HepG2 (cell line): Measurements from ENCODE around the gene CYB5A. TPM values are rescaled to one million over a fixed set of nuclear protein-coding genes. Genes with fewer than 3 reads are reported as not detected.

ENCODE experiments used
- ARNT ChIP-seq: fragments of 450-650 bp; IDR thresholded peaks from 2 replicates; pipeline ENCODE4 v1.6.1; 2017
- BCL6 ChIP-seq: IDR thresholded peaks from 2 replicates; pipeline ENCODE4 v1.6.1; 2016; ENCODE audit warnings: missing genetic modification reagents, missing compliant biosample characterization
- CENPX ChIP-seq: sonication (generic); formaldehyde crosslinking; IDR thresholded peaks from 2 replicates; pipeline ENCODE4 v1.9.0; 2021; ENCODE audit warnings: mild to moderate bottlenecking, missing genetic modification reagents, moderate library complexity
- FIP1L1 ChIP-seq: fragments of 200-400 bp; formaldehyde crosslinking; IDR thresholded peaks from 2 replicates; pipeline ENCODE4 v1.6.1; 2018; ENCODE audit warnings: low read depth, mild to moderate bottlenecking, low read length, moderate library complexity, borderline replicate concordance; ENCODE audit not compliant: insufficient read depth
- FOXK2 ChIP-seq: fragments of 450-650 bp; IDR thresholded peaks from 2 replicates; pipeline ENCODE4 v1.6.1; 2016
- IRF2 ChIP-seq: IDR thresholded peaks from 2 replicates; pipeline ENCODE4 v1.6.1; 2018; ENCODE audit warnings: missing genetic modification reagents, missing compliant biosample characterization
- KLF11 ChIP-seq: IDR thresholded peaks from 2 replicates; pipeline ENCODE4 v1.6.1; 2016; ENCODE audit warnings: missing compliant biosample characterization
- MIER2 ChIP-seq: IDR thresholded peaks from 2 replicates; pipeline ENCODE4 v1.6.1; 2016; ENCODE audit warnings: missing biosample characterization, missing genetic modification reagents
- NKX3-1 ChIP-seq: sonication (generic); formaldehyde crosslinking; IDR thresholded peaks from 2 replicates; pipeline ENCODE4 v1.5.0; 2020; ENCODE audit warnings: missing genetic modification reagents
- NPAS2 ChIP-seq: sonication (generic); formaldehyde crosslinking; IDR thresholded peaks from 2 replicates; pipeline ENCODE4 v1.8.0; 2022; ENCODE audit warnings: mild to moderate bottlenecking, missing genetic modification reagents, borderline replicate concordance
- PHF21A ChIP-seq: sonication (generic); formaldehyde crosslinking; IDR thresholded peaks from 2 replicates; pipeline ENCODE4 v1.5.0; 2020; ENCODE audit warnings: mild to moderate bottlenecking, missing genetic modification reagents
- POGZ ChIP-seq: sonication (generic); formaldehyde crosslinking; IDR thresholded peaks from 2 replicates; pipeline ENCODE4 v1.4.0; 2020; ENCODE audit warnings: mild to moderate bottlenecking, missing genetic modification reagents
- RARG ChIP-seq: sonication (generic); formaldehyde crosslinking; IDR thresholded peaks from 2 replicates; pipeline ENCODE4 v1.4.0; 2020; ENCODE audit warnings: low read depth, mild to moderate bottlenecking, missing genetic modification reagents
- RBM22 ChIP-seq: fragments of 200-400 bp; formaldehyde crosslinking; optimal IDR thresholded peaks from 2 replicates; pipeline ENCODE3; 2017; ENCODE audit warnings: mild to moderate bottlenecking, low read length, moderate library complexity
- RXRB ChIP-seq: IDR thresholded peaks from 2 replicates; pipeline ENCODE4 v1.6.1; 2016; ENCODE audit warnings: borderline replicate concordance, missing genetic modification reagents, missing compliant biosample characterization
- SP5 ChIP-seq: IDR thresholded peaks from 2 replicates; pipeline ENCODE4 v1.6.1; 2016; ENCODE audit warnings: low read depth, borderline replicate concordance
- SRY ChIP-seq: sonication (generic); formaldehyde crosslinking; IDR thresholded peaks from 2 replicates; pipeline ENCODE4 v1.8.0; 2022; ENCODE audit warnings: mild to moderate bottlenecking, missing genetic modification reagents
- TBP ChIP-seq: sonication (generic); formaldehyde crosslinking; IDR thresholded peaks from 2 replicates; pipeline ENCODE4 v1.5.0; 2020; ENCODE audit warnings: missing genetic modification reagents
- TCF7L2 ChIP-seq: IDR thresholded peaks from 2 replicates; pipeline ENCODE4 v1.6.1; 2011; ENCODE audit warnings: mild to moderate bottlenecking, low read depth, low read length, moderate library complexity
- ZNF260 ChIP-seq: sonication (generic); formaldehyde crosslinking; IDR thresholded peaks from 2 replicates; pipeline ENCODE4 v1.4.0; 2020; ENCODE audit warnings: missing genetic modification reagents, low read depth, mild to moderate bottlenecking, borderline replicate concordance
- ZNF331 ChIP-seq: sonication (generic); formaldehyde crosslinking; IDR thresholded peaks from 2 replicates; pipeline ENCODE4 v1.4.0; 2020; ENCODE audit warnings: missing genetic modification reagents
- ZNF335 ChIP-seq: sonication (generic); formaldehyde crosslinking; IDR thresholded peaks from 2 replicates; pipeline ENCODE4 v1.4.0; 2020; ENCODE audit warnings: missing genetic modification reagents
- ZNF33A ChIP-seq: sonication (generic); formaldehyde crosslinking; IDR thresholded peaks from 2 replicates; pipeline ENCODE4 v1.5.1; 2020; ENCODE audit warnings: missing genetic modification reagents, mild to moderate bottlenecking, moderate library complexity, borderline replicate concordance
- ZNF34 ChIP-seq: sonication (generic); formaldehyde crosslinking; IDR thresholded peaks from 2 replicates; pipeline ENCODE4 v1.4.0; 2020; ENCODE audit warnings: mild to moderate bottlenecking, missing genetic modification reagents, borderline replicate concordance
- ZNF572 ChIP-seq: sonication (generic); formaldehyde crosslinking; IDR thresholded peaks from 2 replicates; pipeline ENCODE4 v1.5.1; 2020; ENCODE audit warnings: mild to moderate bottlenecking, missing genetic modification reagents
- ZNF740 ChIP-seq: sonication (generic); formaldehyde crosslinking; IDR thresholded peaks from 2 replicates; pipeline ENCODE4 v1.4.0; 2020; ENCODE audit warnings: missing genetic modification reagents
- ZNF788 ChIP-seq: sonication (generic); formaldehyde crosslinking; IDR thresholded peaks from 2 replicates; pipeline ENCODE4 v1.5.0; 2020; ENCODE audit warnings: mild to moderate bottlenecking, missing genetic modification reagents, borderline replicate concordance
- polyA plus RNA-seq, 8 experiments: library from polyadenylated mRNA; depleted of rRNA in 3 of 8; stranded (reverse) in 7 of 8; unstranded in 1 of 8; fragments of >200 nt; fragmentation: Illumina TruSeq in 4 of 8; extraction: Trizol in 4 of 8; gene quantifications; 2 replicates each; pipeline versions ENCODE4 v1.2.1 to v1.2.3, GENCODE V29; 2011 to 2016; ENCODE audit warnings: low read depth in 4 of 8, missing spikeins in 1 of 8, mixed read lengths in 1 of 8; ENCODE audit not compliant: insufficient read depth in 1 of 8
- total RNA-seq, 5 experiments: library from RNA; depleted of rRNA; stranded (reverse); fragments of >200 nt; fragmentation: Illumina TruSeq; extraction: Trizol; gene quantifications; 2 replicates each; pipeline ENCODE4 v1.2.3, GENCODE V29; 2016; ENCODE audit warnings: low read depth in 1 of 5
- TF ChIP-seq, protein P1 (sequence below): fragments of 450-650 bp; IDR thresholded peaks from 2 replicates; pipeline ENCODE4 v1.6.1; 2017
- TF ChIP-seq, protein P2 (sequence below): sonication (generic); formaldehyde crosslinking; IDR thresholded peaks from 2 replicates; pipeline ENCODE4 v1.8.1; 2023; ENCODE audit warnings: missing genetic modification reagents, inconsistent platforms, borderline replicate concordance
- TF ChIP-seq, protein P3 (sequence below): sonication (generic); formaldehyde crosslinking; IDR thresholded peaks from 2 replicates; pipeline ENCODE4 v1.4.0; 2020; ENCODE audit warnings: missing genetic modification reagents

Gene CYB5A
- total and polyA plus RNA-seq, 2 of the 13 experiments (the other 11 are each of a cell fraction or from before 2014, with no cell fraction given) = 215 to 356 TPM

DNA sequence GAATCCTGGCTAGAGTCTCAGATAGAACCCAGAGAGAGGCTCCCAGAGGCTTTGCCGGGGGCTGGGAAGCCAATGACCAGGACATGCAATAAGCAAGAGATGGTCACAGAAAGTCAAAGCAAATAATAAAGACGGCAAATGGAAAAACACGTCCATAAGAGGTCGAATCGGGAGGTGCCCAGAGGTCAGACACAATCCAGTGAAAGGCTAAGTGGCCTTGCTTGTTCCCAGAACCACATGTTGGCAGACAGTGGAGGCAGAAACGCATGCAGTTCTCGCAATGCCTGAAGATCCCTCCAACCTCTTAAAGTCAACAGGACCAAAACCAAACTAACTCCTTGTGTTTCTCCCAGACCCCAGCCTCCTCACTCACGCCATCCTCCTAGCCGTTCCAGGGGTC, 3.0 kb downstream of the CYB5A start (continued):
- TF ChIP-seq NKX3-1 (CRISPR knock-in tag) (no peak), CENPX (CRISPR knock-in tag) (no peak), PHF21A (CRISPR knock-in tag) (peak; percentile 41; the same call in 1 of the 2 replicates), ZNF260 (no peak), ZNF331 (CRISPR knock-in tag) (no peak), ZNF34 (no peak), TBP (CRISPR knock-in tag) (no peak), ZNF335 (CRISPR knock-in tag) (0 out of 2 replicates have a peak, but pooled peaks have one; percentile 30), ZNF572 (CRISPR knock-in tag) (no peak), KLF11 (no peak), ZNF788 (CRISPR knock-in tag) (no peak), FOXK2 (no peak), POGZ (CRISPR knock-in tag) (no peak), SP5 (no peak), NPAS2 (no peak), ZNF33A (CRISPR knock-in tag) (no peak), RXRB (CRISPR knock-in tag) (no peak), ZNF740 (CRISPR knock-in tag) (no peak), IRF2 (CRISPR knock-in tag) (no peak), RARG (CRISPR knock-in tag) (no peak), RBM22 (no peak), BCL6 (CRISPR knock-in tag) (no peak), TCF7L2 (no peak), SRY (CRISPR knock-in tag) (no peak), MIER2 (CRISPR knock-in tag) (no peak), FIP1L1 (no peak), ARNT (no peak)
- TF ChIP-seq, protein P1, sequence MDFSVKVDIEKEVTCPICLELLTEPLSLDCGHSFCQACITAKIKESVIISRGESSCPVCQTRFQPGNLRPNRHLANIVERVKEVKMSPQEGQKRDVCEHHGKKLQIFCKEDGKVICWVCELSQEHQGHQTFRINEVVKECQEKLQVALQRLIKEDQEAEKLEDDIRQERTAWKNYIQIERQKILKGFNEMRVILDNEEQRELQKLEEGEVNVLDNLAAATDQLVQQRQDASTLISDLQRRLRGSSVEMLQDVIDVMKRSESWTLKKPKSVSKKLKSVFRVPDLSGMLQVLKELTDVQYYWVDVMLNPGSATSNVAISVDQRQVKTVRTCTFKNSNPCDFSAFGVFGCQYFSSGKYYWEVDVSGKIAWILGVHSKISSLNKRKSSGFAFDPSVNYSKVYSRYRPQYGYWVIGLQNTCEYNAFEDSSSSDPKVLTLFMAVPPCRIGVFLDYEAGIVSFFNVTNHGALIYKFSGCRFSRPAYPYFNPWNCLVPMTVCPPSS = no peak
- TF ChIP-seq, protein P2, sequence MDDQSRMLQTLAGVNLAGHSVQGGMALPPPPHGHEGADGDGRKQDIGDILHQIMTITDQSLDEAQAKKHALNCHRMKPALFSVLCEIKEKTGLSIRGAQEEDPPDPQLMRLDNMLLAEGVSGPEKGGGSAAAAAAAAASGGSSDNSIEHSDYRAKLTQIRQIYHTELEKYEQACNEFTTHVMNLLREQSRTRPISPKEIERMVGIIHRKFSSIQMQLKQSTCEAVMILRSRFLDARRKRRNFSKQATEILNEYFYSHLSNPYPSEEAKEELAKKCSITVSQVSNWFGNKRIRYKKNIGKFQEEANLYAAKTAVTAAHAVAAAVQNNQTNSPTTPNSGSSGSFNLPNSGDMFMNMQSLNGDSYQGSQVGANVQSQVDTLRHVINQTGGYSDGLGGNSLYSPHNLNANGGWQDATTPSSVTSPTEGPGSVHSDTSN = no peak
- TF ChIP-seq, protein P3, sequence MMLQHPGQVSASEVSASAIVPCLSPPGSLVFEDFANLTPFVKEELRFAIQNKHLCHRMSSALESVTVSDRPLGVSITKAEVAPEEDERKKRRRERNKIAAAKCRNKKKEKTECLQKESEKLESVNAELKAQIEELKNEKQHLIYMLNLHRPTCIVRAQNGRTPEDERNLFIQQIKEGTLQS (CRISPR knock-in tag) = no peak
